KMS-11 (cell line): Measurements from ENCODE around the gene OVOL3.
"Not testable (repeated sequence)": the region's sequence is repeated elsewhere in the genome, so short reads cannot be mapped to it uniquely, and the experiment has no call there.

Experiments
- H2AFZ ChIP-seq: fragments of 200-600 bp; sonication (generic); 2 replicates; pipeline ENCODE4 v1.6.1; 2016; ENCODE audit warnings: antibody characterized with exemption, mixed run types, low read depth
- H3K27ac ChIP-seq: fragments of 200-600 bp; sonication (generic); 2 replicates; pipeline ENCODE4 v1.6.1; 2016; ENCODE audit warnings: mild to moderate bottlenecking, mixed run types
- H3K27me3 ChIP-seq: fragments of 200-600 bp; sonication (generic); 2 replicates; pipeline ENCODE4 v1.6.1; 2017; ENCODE audit warnings: mild to moderate bottlenecking, low read depth, mixed run types, moderate library complexity; ENCODE audit not compliant: insufficient read depth
- H3K36me3 ChIP-seq: fragments of 200-600 bp; sonication (generic); 2 replicates; pipeline ENCODE4 v1.6.1; 2017; ENCODE audit warnings: mild to moderate bottlenecking, mixed run types; ENCODE audit not compliant: insufficient read depth
- H3K4me1 ChIP-seq: fragments of 200-600 bp; sonication (generic); 2 replicates; pipeline ENCODE4 v1.6.1; 2016; ENCODE audit warnings: mild to moderate bottlenecking, low read depth, mixed run types; ENCODE audit not compliant: poor library complexity, severe bottlenecking
- H3K4me2 ChIP-seq: fragments of 200-600 bp; sonication (generic); 2 replicates; pipeline ENCODE4 v1.7.0; 2016; ENCODE audit warnings: mild to moderate bottlenecking, mixed run types
- H3K4me3 ChIP-seq: fragments of 200-600 bp; sonication (generic); IDR thresholded peaks from 2 replicates; pipeline ENCODE4 v1.6.1; 2017; ENCODE audit warnings: low read depth, low read length, mixed read lengths; ENCODE audit not compliant: insufficient read depth
- H3K79me2 ChIP-seq: fragments of 200-600 bp; sonication (generic); 2 replicates; pipeline ENCODE4 v1.6.1; 2016; ENCODE audit warnings: low read depth, mixed run types; ENCODE audit not compliant: insufficient read depth
- H3K9ac ChIP-seq: fragments of 200-600 bp; sonication (generic); 2 replicates; pipeline ENCODE4 v1.6.1; 2016; ENCODE audit warnings: mild to moderate bottlenecking, mixed run types
- H4K20me1 ChIP-seq: fragments of 200-600 bp; sonication (generic); 2 replicates; pipeline ENCODE4 v1.6.1; 2016; ENCODE audit warnings: mild to moderate bottlenecking, mixed run types; ENCODE audit not compliant: insufficient read depth
- TF ChIP-seq, protein P1 (sequence below): fragments of 200-600 bp; sonication (generic); conservative IDR thresholded peaks from 2 replicates; pipeline ENCODE4 v1.6.1; 2017; ENCODE audit warnings: low read depth, mild to moderate bottlenecking, antibody characterized with exemption, low read length, moderate library complexity, mixed read lengths

Gene OVOL3

DNA sequence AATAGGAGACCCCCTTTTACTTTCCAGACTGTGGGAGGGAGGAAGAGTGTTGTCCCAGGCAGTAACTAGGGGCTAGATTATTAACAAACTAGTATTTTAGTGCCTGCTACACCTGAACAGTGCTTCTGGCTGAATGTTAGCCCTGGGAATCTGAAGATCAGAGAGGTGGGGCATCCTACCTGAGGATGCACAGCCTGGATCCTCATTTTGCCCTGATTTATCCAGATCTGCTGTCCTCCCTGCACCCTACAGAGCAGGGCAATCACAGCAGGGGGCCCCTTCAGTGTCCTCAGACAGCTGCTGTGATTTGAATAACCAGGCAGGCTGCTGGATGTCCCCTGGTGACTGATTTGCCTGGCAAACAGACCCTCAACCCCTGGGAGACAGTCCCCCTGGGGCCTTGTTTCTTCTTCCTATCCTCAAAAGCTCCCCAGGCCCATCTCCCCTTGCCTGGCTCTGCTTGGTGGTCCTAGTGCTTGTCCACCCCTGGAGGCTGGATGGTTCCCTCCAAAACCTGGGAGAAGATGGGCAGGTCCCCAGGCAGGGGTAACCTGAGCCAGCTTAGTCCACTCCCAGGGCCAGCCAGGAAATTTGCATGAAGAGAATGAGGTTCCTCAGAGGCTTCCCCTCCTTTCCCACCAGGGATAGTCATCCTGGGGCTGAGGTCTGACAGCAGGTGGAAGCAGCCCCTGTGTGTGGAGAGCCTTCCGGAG is at the start of gene OVOL3:
TSS of gene OVOL3 (plus strand) at position 657 of the 713 bp plus-strand sequence. CDS start 60 bp downstream, outside the sequence.
- TF ChIP-seq, protein P1, sequence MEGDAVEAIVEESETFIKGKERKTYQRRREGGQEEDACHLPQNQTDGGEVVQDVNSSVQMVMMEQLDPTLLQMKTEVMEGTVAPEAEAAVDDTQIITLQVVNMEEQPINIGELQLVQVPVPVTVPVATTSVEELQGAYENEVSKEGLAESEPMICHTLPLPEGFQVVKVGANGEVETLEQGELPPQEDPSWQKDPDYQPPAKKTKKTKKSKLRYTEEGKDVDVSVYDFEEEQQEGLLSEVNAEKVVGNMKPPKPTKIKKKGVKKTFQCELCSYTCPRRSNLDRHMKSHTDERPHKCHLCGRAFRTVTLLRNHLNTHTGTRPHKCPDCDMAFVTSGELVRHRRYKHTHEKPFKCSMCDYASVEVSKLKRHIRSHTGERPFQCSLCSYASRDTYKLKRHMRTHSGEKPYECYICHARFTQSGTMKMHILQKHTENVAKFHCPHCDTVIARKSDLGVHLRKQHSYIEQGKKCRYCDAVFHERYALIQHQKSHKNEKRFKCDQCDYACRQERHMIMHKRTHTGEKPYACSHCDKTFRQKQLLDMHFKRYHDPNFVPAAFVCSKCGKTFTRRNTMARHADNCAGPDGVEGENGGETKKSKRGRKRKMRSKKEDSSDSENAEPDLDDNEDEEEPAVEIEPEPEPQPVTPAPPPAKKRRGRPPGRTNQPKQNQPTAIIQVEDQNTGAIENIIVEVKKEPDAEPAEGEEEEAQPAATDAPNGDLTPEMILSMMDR = no peak
- peaks cover 11% of the 10 kb centered on the region for H3K4me1 ChIP-seq
- H3K36me3 ChIP-seq = no peaks in the 10 kb centered on the region
- no peaks in the 10 kb centered on the region for H4K20me1 ChIP-seq
- no peak within 1 kb of the TSS for H2AFZ ChIP-seq
- no peak within 1 kb of the TSS for H3K4me3 ChIP-seq
- H3K79me2 ChIP-seq = no peaks in the 10 kb centered on the region; the same call in 1 of the 2 replicates
- H3K9ac ChIP-seq = no peak within 1 kb of the TSS
- no peak within 1 kb of the TSS for H3K4me2 ChIP-seq
- no peak within 1 kb of the TSS for H3K27ac ChIP-seq
- H3K27me3 ChIP-seq = no peaks in the 10 kb centered on the region

GRCh38 chr19:36061367-36061766 is 49.6 kb upstream of the OVOL3 start:
- Histone ChIP-seq H3K27ac (no peak overlapping the region), H2AFZ (no peak overlapping the region), H3K4me1 (peaks cover 8% of the 10 kb centered on the region), H3K4me3 (no peak overlapping the region), H4K20me1 (peaks cover 4% of the 10 kb centered on the region; the same call in 1 of the 2 replicates), H3K4me2 (no peak overlapping the region), H3K36me3 (0 out of 2 replicates have a peak, but pooled peaks cover 7% of the 10 kb centered on the region), H3K9ac (no peak overlapping the region), H3K27me3 (no peaks in the 10 kb centered on the region), H3K79me2 (peaks cover 28% of the 10 kb centered on the region)
- TF ChIP-seq, protein P1 = no peak

GRCh38 chr19:36064826-36065225 is 46.1 kb upstream of the OVOL3 start:
- H3K36me3 ChIP-seq = 0 out of 2 replicates have a peak, but pooled peaks cover 4% of the 10 kb centered on the region
- no peaks in the 10 kb centered on the region for H3K27me3 ChIP-seq
- TF ChIP-seq, protein P1 = no peak
- H4K20me1 ChIP-seq = no peaks in the 10 kb centered on the region
- no peak overlapping the region for H3K27ac ChIP-seq
- H3K4me1 ChIP-seq = no peaks in the 10 kb centered on the region
- H3K4me2 ChIP-seq = no peak overlapping the region
- H3K79me2 ChIP-seq = peaks cover 4% of the 10 kb centered on the region
- H2AFZ ChIP-seq = no peak overlapping the region
- H3K4me3 ChIP-seq = no peak overlapping the region
- H3K9ac ChIP-seq = no peak overlapping the region

DNA sequence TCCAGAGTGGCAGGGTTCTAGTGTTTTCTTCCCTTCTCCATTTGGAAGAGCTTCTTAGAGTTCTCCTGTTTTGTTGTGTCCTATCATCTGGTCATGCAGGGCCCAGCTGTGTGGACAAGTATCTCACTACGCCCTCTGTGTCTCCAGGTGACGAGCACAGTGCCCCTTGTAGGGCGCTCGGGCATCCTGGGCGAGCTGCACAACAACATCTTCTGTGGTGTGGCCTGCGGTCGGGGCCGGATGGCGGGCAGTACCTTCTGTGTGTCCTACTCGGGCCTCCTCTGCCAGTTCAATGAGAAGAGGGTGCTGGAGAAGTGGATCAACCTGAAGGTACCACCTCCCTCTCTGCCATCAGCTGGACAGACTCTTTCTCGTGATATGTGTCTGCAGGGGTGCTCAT is 43.3 kb upstream of the OVOL3 start:
- H3K27me3 ChIP-seq = no peaks in the 10 kb centered on the region
- no peak overlapping the region for H3K4me3 ChIP-seq
- no peak overlapping the region for H2AFZ ChIP-seq
- TF ChIP-seq, protein P1 = no peak
- no peaks in the 10 kb centered on the region for H4K20me1 ChIP-seq
- no peak overlapping the region for H3K9ac ChIP-seq
- H3K36me3 ChIP-seq = 0 out of 2 replicates have a peak, but pooled peaks cover 4% of the 10 kb centered on the region
- no peak overlapping the region for H3K27ac ChIP-seq
- no peaks in the 10 kb centered on the region for H3K4me1 ChIP-seq
- no peaks in the 10 kb centered on the region; the same call in 1 of the 2 replicates for H3K79me2 ChIP-seq
- H3K4me2 ChIP-seq = no peak overlapping the region

- H4K20me1 ChIP-seq, H3K27me3 ChIP-seq, H3K36me3 ChIP-seq, H3K9ac ChIP-seq, H3K4me3 ChIP-seq, H3K27ac ChIP-seq, H3K4me2 ChIP-seq, H2AFZ ChIP-seq, H3K79me2 ChIP-seq, H3K4me1 ChIP-seq: not testable (repeated sequence)
These were observed 42.0 kb upstream of the OVOL3 start for GRCh38 chr19:36068810-36069499.
